Activated naive CD8-positive, alpha-beta T cell treated with anti-CD3 and anti-CD28 coated beads, Interleukin-2, amount 50 U/mL, for 24 hours (primary cell): ENCODE measurements around the gene CYP4V2.
A peak's percentile ranks its signal among the peaks of the same experiment; 100 is the strongest.

Experiments used
- ATAC-seq: fragments of 150-1000 bp; cut with Tn5 transposase; one replicate; pipeline ENCODE4 v1.10.0; 2021
- DNase-seq: peaks from one replicate; pipeline ENCODE4 v3.0.0; 2021
- H3K27ac Mint-ChIP-seq: one replicate; pipeline ENCODE4 v1.8.0; 2021; ENCODE audit warnings: mild to moderate bottlenecking, mixed read lengths
- H3K27me3 Mint-ChIP-seq: one replicate; pipeline ENCODE4 v1.8.0; 2021; ENCODE audit warnings: mixed read lengths
- H3K36me3 Mint-ChIP-seq: one replicate; pipeline ENCODE4 v1.8.0; 2021; ENCODE audit warnings: low read depth, mixed read lengths
- H3K4me1 Mint-ChIP-seq: one replicate; pipeline ENCODE4 v1.8.0; 2021; ENCODE audit warnings: mixed read lengths
- H3K4me3 Mint-ChIP-seq: one replicate; pipeline ENCODE4 v1.8.0; 2021; ENCODE audit warnings: mild to moderate bottlenecking, moderate library complexity, mixed read lengths
- H3K9me3 Mint-ChIP-seq: one replicate; pipeline ENCODE4 v1.8.0; 2021; ENCODE audit warnings: mixed read lengths

CYP4V2 gene

DNA sequence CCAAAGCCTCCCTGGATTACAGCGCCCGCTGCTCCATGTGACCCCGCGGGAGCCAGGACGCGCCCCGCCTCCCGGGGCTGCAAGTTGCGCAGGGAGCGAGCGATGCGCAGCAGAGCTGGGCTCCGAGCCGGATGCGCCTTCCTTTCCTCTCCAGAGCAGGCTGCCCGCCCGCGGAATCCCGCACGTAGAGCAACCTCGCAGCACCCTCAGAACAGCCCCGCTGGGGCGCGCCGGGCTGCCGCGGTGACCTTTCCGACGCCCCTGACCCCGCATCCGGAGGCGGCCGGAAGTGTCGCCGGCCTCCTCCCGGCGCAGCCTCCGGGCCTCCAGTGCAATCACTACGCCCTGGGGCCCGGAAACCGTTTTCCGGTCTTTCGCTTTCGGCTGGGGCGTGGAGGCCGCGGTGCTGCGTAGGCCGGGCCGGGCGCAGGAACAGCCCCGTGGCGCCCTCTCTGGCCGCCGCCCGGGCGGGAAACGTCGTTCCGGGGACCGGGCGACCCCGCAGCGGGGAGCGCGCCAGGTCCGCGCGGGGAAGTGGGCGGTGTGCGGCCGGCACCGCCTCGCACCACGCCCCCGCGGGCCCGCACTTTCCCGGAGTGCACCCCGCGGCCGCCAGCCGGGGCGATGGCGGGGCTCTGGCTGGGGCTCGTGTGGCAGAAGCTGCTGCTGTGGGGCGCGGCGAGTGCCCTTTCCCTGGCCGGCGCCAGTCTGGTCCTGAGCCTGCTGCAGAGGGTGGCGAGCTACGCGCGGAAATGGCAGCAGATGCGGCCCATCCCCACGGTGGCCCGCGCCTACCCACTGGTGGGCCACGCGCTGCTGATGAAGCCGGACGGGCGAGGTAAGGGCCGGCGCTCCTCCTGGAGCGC is at the start of gene CYP4V2:
Gene CYP4V2, plus strand, starts transcription at position 368 of the 866 bp plus-strand sequence. Its CDS starts 257 bp downstream, at position 625.
- peak within 1 kb of the TSS; percentile 92 for H3K27ac Mint-ChIP-seq
- peaks cover 32% of the 10 kb centered on the region for H3K4me1 Mint-ChIP-seq
- peaks cover 8% of the 10 kb centered on the region for H3K36me3 Mint-ChIP-seq
- no peaks in the 10 kb centered on the region for H3K27me3 Mint-ChIP-seq
- ATAC-seq (peak; percentile 91), DNase-seq (peak; percentile 89)
- H3K9me3 Mint-ChIP-seq = no peaks in the 10 kb centered on the region
- H3K4me3 Mint-ChIP-seq = peak within 1 kb of the TSS; percentile 95

- DNase-seq (peak; percentile 14), ATAC-seq (peak; percentile 63)
- Mint-ChIP-seq H3K9me3 (no peaks in the 10 kb centered on the region), H3K4me1 (peaks cover 9% of the 10 kb centered on the region), H3K36me3 (no peaks in the 10 kb centered on the region), H3K27me3 (peaks cover 40% of the 10 kb centered on the region), H3K27ac (no peak overlapping the region), H3K4me3 (peak overlapping the region; percentile 63)
These were observed 47.0 kb upstream of the CYP4V2 start for GRCh38 chr4:186144198-186144945.

DNA sequence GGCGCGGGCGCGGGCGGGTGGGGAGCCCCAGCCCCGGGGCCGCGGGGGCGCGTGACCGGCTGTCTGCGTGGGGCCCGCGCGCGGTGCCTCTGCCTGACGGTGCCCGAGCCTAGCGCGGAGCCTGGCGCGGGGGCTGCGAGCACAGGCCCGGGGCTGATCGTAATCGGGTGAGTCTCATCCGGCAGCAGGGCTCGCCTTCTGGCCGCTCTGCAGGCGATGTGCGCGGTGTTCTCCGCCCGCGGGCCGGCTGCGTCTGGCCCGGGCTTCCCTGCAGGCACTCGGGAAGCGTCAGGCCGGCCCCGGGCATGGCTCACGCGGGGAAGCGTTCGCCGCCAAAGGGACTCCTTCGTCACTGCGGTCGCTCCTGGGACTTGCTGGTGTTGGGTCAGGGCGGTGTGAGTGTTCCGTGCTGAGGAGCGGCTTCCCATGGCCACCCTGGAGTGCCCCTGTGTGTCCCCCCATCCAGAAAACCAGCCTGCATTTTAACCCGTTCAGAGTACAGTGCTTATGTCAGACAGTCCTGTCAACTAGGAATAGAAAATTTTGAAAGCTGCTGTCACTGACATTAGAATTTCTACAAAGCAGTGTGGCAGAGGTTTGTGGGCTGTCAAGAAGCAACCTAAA is 46.3 kb upstream of the CYP4V2 start:
- Mint-ChIP-seq H3K4me1 (peaks cover 9% of the 10 kb centered on the region), H3K27me3 (peaks cover 40% of the 10 kb centered on the region), H3K36me3 (no peaks in the 10 kb centered on the region)

GRCh38 chr4:186146458-186146857 is 44.9 kb upstream of the CYP4V2 start:
- Mint-ChIP-seq H3K27me3 (peaks cover 40% of the 10 kb centered on the region), H3K36me3 (no peaks in the 10 kb centered on the region), H3K4me1 (peaks cover 9% of the 10 kb centered on the region), H3K9me3 (no peaks in the 10 kb centered on the region), H3K27ac (no peak overlapping the region), H3K4me3 (no peak overlapping the region)
- ATAC-seq (no peak), DNase-seq (no peak)

More for the DNA sequence above, 46.3 kb upstream of the CYP4V2 start:
- Mint-ChIP-seq H3K9me3 (no peaks in the 10 kb centered on the region), H3K27ac (no peak overlapping the region), H3K4me3 (peak overlapping the region; percentile 72)
- ATAC-seq = peak; percentile 55
- DNase-seq = peak; percentile 16

DNA sequence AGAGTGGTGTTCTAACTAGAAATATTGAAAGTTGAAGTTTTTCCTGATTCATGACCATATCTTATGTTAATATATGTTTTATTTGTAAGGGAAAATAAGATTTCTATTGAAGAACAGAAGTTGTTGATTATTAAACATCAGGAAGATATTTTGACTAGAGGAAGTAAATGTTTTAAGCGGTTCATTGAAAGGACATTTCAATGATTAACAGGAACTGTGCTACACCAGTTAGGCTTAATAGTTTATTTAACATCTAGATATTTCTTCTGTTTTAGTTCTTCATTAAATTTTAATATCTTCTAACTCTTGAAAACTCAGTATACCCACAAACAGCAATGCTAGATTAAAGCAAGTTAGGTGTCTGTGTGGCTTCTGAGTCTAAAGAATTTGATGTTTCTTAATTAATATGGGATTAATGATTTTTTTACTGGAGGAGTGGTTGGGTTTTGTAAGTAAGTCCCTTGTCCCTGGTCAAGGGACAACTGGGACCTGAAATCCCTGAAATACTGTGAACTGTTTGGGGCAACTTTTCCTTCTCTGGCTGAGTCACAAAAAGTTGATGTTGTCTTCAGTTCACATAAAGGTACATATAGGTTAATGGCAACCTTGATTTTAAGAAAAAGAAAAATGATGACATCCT is 42.9 kb upstream of the CYP4V2 start:
- H3K27ac Mint-ChIP-seq = no peak overlapping the region
- H3K9me3 Mint-ChIP-seq = no peaks in the 10 kb centered on the region
- ATAC-seq (no peak), DNase-seq (no peak)
- H3K4me1 Mint-ChIP-seq = peaks cover 9% of the 10 kb centered on the region
- H3K36me3 Mint-ChIP-seq = no peaks in the 10 kb centered on the region
- H3K27me3 Mint-ChIP-seq = peaks cover 42% of the 10 kb centered on the region
- no peak overlapping the region for H3K4me3 Mint-ChIP-seq

DNA sequence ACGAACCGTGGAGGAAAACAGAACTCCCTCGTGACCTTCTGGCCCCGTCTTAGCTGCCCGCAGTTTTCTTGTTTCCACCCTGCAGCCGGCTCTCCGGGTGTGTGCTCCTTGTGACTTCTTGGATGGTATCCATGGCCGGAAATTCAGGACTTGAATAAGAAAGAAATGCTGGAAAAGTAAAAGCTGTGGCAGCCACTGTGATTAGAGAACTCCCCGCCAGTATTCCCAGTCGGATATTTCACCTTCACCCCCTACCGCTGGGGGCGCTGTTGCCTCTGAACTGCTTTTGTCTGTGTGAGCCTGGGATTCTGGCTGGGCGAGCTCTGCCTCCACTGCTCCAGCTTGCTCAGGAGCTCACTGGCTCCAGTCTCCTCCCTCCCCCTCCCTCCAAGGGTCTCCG is 41.5 kb upstream of the CYP4V2 start:
- DNase-seq (no peak), ATAC-seq (no peak)
- Mint-ChIP-seq H3K36me3 (no peaks in the 10 kb centered on the region), H3K27me3 (peaks cover 37% of the 10 kb centered on the region), H3K4me3 (no peak overlapping the region), H3K27ac (no peak overlapping the region), H3K9me3 (no peaks in the 10 kb centered on the region), H3K4me1 (peaks cover 6% of the 10 kb centered on the region)

DNA sequence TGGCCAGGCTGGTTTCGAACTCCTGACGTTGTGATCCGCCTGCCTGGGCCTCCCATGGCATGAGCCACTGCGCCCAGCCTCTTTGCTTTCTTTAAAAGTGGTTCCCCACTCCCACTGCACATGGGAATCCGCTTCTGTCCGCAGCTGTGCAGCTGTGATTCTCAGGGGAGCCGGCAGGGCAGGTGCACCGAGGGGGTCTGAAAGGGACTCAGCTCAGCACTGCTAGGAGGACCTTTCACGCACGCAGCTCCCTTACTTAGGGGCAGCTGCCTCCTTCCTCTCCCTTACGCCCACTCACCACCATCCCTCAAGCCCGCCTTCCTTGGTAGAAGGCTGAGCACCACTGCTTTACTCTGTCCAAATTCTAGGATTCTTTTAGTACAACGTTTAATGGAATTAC is 40.4 kb upstream of the CYP4V2 start:
- H3K9me3 Mint-ChIP-seq = no peaks in the 10 kb centered on the region
- no peaks in the 10 kb centered on the region for H3K36me3 Mint-ChIP-seq
- no peak for ATAC-seq
- DNase-seq = no peak
- H3K4me3 Mint-ChIP-seq = no peak overlapping the region
- H3K4me1 Mint-ChIP-seq = peaks cover 1% of the 10 kb centered on the region
- no peak overlapping the region for H3K27ac Mint-ChIP-seq
- peaks cover 36% of the 10 kb centered on the region for H3K27me3 Mint-ChIP-seq

- H3K9me3 Mint-ChIP-seq = no peaks in the 10 kb centered on the region
- ATAC-seq = no peak
- H3K27ac Mint-ChIP-seq = no peak overlapping the region
- no peaks in the 10 kb centered on the region for H3K36me3 Mint-ChIP-seq
- DNase-seq = no peak
- H3K4me3 Mint-ChIP-seq = no peak overlapping the region
- peaks cover 30% of the 10 kb centered on the region for H3K27me3 Mint-ChIP-seq
- peaks cover 1% of the 10 kb centered on the region for H3K4me1 Mint-ChIP-seq
These were observed 39.9 kb upstream of the CYP4V2 start for GRCh38 chr4:186151499-186151898.

- Mint-ChIP-seq H3K9me3 (no peaks in the 10 kb centered on the region), H3K4me1 (peaks cover 6% of the 10 kb centered on the region), H3K36me3 (no peaks in the 10 kb centered on the region), H3K4me3 (no peak overlapping the region), H3K27me3 (peaks cover 13% of the 10 kb centered on the region), H3K27ac (no peak overlapping the region)
- ATAC-seq = no peak
- no peak for DNase-seq
These were observed 33.1 kb upstream of the CYP4V2 start for GRCh38 chr4:186158021-186158813.

GRCh38 chr4:186158966-186159365 is 32.4 kb upstream of the CYP4V2 start:
- H3K27ac Mint-ChIP-seq = no peak overlapping the region
- no peaks in the 10 kb centered on the region for H3K9me3 Mint-ChIP-seq
- peaks cover 9% of the 10 kb centered on the region for H3K27me3 Mint-ChIP-seq
- ATAC-seq (no peak), DNase-seq (no peak)
- no peak overlapping the region for H3K4me3 Mint-ChIP-seq
- peaks cover 6% of the 10 kb centered on the region for H3K4me1 Mint-ChIP-seq
- H3K36me3 Mint-ChIP-seq = no peaks in the 10 kb centered on the region

- no peak for ATAC-seq
- H3K27ac Mint-ChIP-seq = no peak overlapping the region
- peaks cover 6% of the 10 kb centered on the region for H3K4me1 Mint-ChIP-seq
These were observed 31.8 kb upstream of the CYP4V2 start for GRCh38 chr4:186159613-186160012.

DNA sequence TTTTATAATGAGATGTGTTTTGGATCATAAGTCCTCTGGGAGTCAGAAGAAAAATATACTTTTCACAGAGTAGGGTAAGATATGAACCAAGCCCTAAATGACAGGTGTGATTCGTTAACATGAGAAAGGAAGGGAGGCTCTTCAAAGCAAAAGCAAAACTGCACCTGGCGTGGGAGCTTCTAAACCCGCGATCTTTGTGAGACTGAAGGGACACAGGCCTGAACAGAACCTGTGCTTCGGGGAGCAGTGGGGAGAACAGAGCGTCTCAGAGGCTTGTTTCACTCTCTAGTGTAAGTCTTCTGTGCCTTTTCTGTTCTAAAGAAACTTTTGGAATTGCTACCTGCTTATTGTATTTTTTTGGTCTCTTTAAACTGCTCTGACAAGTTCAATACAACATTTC is 30.2 kb upstream of the CYP4V2 start:
- ATAC-seq = no peak

More at GRCh38 chr4:186159613-186160012, 31.8 kb upstream of the CYP4V2 start:
- DNase-seq = no peak
- H3K4me3 Mint-ChIP-seq = no peak overlapping the region
- no peaks in the 10 kb centered on the region for H3K36me3 Mint-ChIP-seq
- H3K9me3 Mint-ChIP-seq = no peaks in the 10 kb centered on the region
- peaks cover 7% of the 10 kb centered on the region for H3K27me3 Mint-ChIP-seq

GRCh38 chr4:186166852-186167512 is 24.4 kb upstream of the CYP4V2 start:
- Mint-ChIP-seq H3K27ac (no peak overlapping the region), H3K9me3 (no peaks in the 10 kb centered on the region), H3K4me1 (no peaks in the 10 kb centered on the region), H3K36me3 (no peaks in the 10 kb centered on the region), H3K27me3 (peaks cover 5% of the 10 kb centered on the region), H3K4me3 (no peak overlapping the region)
- DNase-seq (no peak), ATAC-seq (no peak)

More for the DNA sequence above, 30.2 kb upstream of the CYP4V2 start:
- DNase-seq = peak; percentile 15
- H3K27me3 Mint-ChIP-seq = peaks cover 5% of the 10 kb centered on the region
- no peak overlapping the region for H3K27ac Mint-ChIP-seq
- no peak overlapping the region for H3K4me3 Mint-ChIP-seq
- peaks cover 4% of the 10 kb centered on the region for H3K4me1 Mint-ChIP-seq
- no peaks in the 10 kb centered on the region for H3K9me3 Mint-ChIP-seq
- no peaks in the 10 kb centered on the region for H3K36me3 Mint-ChIP-seq
